Ovary (tissue), 10 donors: Measurements from ENCODE around the gene ZNF771. TPM values are rescaled to one million over a fixed set of nuclear protein-coding genes. Genes with fewer than 3 reads are reported as not detected.

Experiments
- DNase-seq, 5 donors: peaks; one replicate each; pipeline ENCODE4 v3.0.0-alpha.2; 2019 to 2020
- H3K27ac ChIP-seq, 2 donors: fragments of 200-600 bp; one replicate each; pipeline versions ENCODE4 v1.5.1 to v1.8.0; 2019 to 2022
- H3K27me3 ChIP-seq: fragments of 200-600 bp; one replicate; pipeline ENCODE4 v1.8.0; 2022
- H3K36me3 ChIP-seq: fragments of 200-600 bp; sonication (generic); one replicate; pipeline ENCODE4 v1.5.1; 2019
- H3K4me1 ChIP-seq: one replicate; pipeline ENCODE4 v1.8.1; 2013; ENCODE audit warnings: mild to moderate bottlenecking, moderate library complexity; ENCODE audit not compliant: insufficient read depth
- H3K4me3 ChIP-seq: fragments of 200-600 bp; sonication (generic); one replicate; pipeline ENCODE4 v1.5.1; 2017
- H3K9me3 ChIP-seq, 2 donors: fragments of 200-600 bp in 1 of 2; sonication (generic) in 1 of 2; one replicate each; pipeline versions ENCODE4 v1.5.1 to v1.8.1; 2013 to 2019; ENCODE audit warnings: mild to moderate bottlenecking in 1 of 2, moderate library complexity in 1 of 2
- EP300 ChIP-seq: sonication (generic); formaldehyde crosslinking; IDR thresholded peaks from one replicate; pipeline ENCODE4 v1.6.1; 2017; ENCODE audit warnings: antibody characterized with exemption
- POLR2A ChIP-seq: fragments of 450-650 bp; IDR thresholded peaks from one replicate; pipeline ENCODE4 v1.6.1; 2017; ENCODE audit warnings: antibody characterized with exemption, mild to moderate bottlenecking, moderate library complexity
- WGBS, 3 donors: extraction: QIAGEN DNeasy Blood & Tissue Kit in 1 of 3; methylation state at CpG; one replicate each; pipeline versions ENCODE4 v1.1.5 to v1.1.7; 2013 to 2017; 5-methylcytosine and 5-hydroxymethylcytosine counted together
- intact Hi-C, 4 donors: fragments of 100-400 bp; cut with DNase I; formaldehyde crosslinking; loops; one replicate each; pipeline versions ENCODE4 v1.11.0 to v1.15.1; 2022 to 2023
- long read RNA-seq, 3 donors: library from polyadenylated mRNA in 2 of 3; unstranded in 2 of 3; transcript quantifications; one replicate each; pipeline ENCODE4 v2.0.0 and lab custom pipeline, GENCODE V29; 2021 to 2026
- polyA plus RNA-seq, 2 donors: library from polyadenylated mRNA; stranded (reverse); fragments of 200-250 nt in 1 of 2; fragments of 350-450 nt in 1 of 2; fragmentation: Illumina TruSeq in 1 of 2; extraction: RNeasy Lipid Tissue Mini Kit (QIAGEN cat#74804) in 1 of 2; gene quantifications; one replicate each; pipeline ENCODE4 v1.2.3, GENCODE V29; 2013 to 2014
- total RNA-seq, 7 donors: library from RNA; depleted of rRNA in 2 of 7; stranded (reverse); fragments of >200 nt in 2 of 7; fragmentation: NEBNext Ultra II Directional in 3 of 7; extraction: Animal tissue kit (Norgen Biotek cat#: 25700) in 3 of 7; gene quantifications; one replicate each; pipeline versions ENCODE4 v1.1.0 to v1.2.4, GENCODE V29; 2016 to 2023
- TF ChIP-seq, protein P1 (sequence below), 3 donors: fragments of 450-650 bp in 2 of 3; fragments of 200-600 bp in 1 of 3; IDR thresholded peaks; one replicate each; pipeline versions ENCODE4 v1.5.1 to v1.8.0; 2016 to 2022; ENCODE audit warnings: antibody characterized with exemption in 3 of 3, mild to moderate bottlenecking in 1 of 3
- donor health status: DM: no; HTN: no; CAD: no; lungs with moderate emphysema.
- donor health status: DM: no; HTN: no; CAD: no.
- donor health status: Bipolar disorder and iron deficiency.
- donor health status: DM: yes; HTN: yes; CAD: no.
- donor health status: DM: no; HTN: no; CAD: no.
- donor health status: DM: yes; HTN: yes; CAD: no.

The ZNF771 gene
- 10 to 100 TPM; 12.4 to 33.3 (median 18.7) TPM for total RNA-seq
- polyA plus RNA-seq: 10 to 100 TPM in 1 of 2 donors, 1 to 10 TPM in 1; 4.1 to 12.8 TPM
- long read RNA-seq, donor 1, partial matches to known transcripts: 6 of 10 reads
- long read RNA-seq, donor 1, other reads (novel, unspliced or antisense): 0 of 10 reads
- long read RNA-seq, donor 2, transcript ZNF771-201 (3 exons, 2,371 nt): major isoform, 7 of 8 reads
- long read RNA-seq, donor 2, partial matches to known transcripts: 0 of 8 reads
- long read RNA-seq, donor 2, other reads (novel, unspliced or antisense): 0 of 8 reads
- long read RNA-seq, donor 3, transcript ZNF771-202 (3 exons, 1,454 nt): minor isoform, 6 of 58 reads
- long read RNA-seq, donor 3, transcript ZNF771-201 (3 exons, 2,371 nt): major isoform, 41 of 58 reads
- long read RNA-seq, donor 3, partial matches to known transcripts: 9 of 58 reads
- long read RNA-seq, donor 3, other reads (novel, unspliced or antisense): 2 of 58 reads

DNA sequence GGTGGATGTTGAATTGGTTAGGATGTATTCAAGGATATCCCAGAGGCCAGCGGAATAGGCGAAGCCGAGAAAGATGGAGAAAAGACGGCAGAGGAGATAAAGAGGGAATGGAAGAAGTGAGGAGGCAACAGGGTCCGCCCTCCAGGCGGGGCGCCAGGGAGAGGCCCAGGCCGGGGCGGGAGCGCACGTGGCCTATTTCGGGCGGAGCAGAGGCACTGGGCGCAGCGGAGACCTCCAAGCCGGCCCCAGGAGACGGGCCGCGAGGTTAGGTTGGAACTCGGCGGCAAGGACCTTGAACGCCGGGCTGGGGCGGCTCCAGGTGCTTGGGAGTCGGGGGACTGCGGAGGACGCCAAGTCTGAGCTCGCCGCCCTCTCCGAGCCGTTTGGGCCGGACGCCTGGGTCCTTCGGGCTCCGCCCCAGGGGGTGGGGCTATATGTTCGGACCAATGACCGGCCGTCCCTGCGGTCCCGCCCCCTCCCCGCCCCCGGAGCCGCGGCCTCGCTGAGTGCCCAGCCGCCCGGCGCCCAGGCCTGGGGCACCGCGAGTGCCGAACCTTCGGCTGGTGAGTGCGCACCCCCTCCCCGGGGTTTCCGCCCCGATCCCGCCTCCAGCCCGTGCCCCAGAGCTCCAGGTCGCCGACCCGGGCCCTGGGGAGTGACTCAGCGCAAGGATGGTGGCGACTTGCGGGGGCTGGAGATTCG is at the start of gene ZNF771:
TSS of gene ZNF771 (plus strand) at position 505 of the 702 bp plus-strand sequence. CDS start 448 bp downstream, outside the sequence.
- H3K36me3 ChIP-seq: no peaks in the 10 kb centered on the region
- DNase-seq: peak; percentile 93 to 98 (median 95)
- peak within 1 kb of the TSS; percentile 40 to 81 for H3K27ac ChIP-seq
- intact Hi-C loops: loop anchor here in 2 of 4 donors (5.0 to 10.0 kb wide), 3 partner anchors 40 to 342 kb away; partner anchors contain the start of gene ALDOA (in 1 of the 2)
- H3K4me1 ChIP-seq: peaks cover 9% of the 10 kb centered on the region
- peak within 1 kb of the TSS; percentile 61 for H3K4me3 ChIP-seq
- no peaks in the 10 kb centered on the region for H3K9me3 ChIP-seq
- no peaks in the 10 kb centered on the region for H3K27me3 ChIP-seq
- WGBS, 3 donors: 0% methylated on average over 32 to 65 of the region's 65 CpGs
- TF ChIP-seq EP300 (no peak), POLR2A (peak; percentile 80)
- TF ChIP-seq, protein P1, sequence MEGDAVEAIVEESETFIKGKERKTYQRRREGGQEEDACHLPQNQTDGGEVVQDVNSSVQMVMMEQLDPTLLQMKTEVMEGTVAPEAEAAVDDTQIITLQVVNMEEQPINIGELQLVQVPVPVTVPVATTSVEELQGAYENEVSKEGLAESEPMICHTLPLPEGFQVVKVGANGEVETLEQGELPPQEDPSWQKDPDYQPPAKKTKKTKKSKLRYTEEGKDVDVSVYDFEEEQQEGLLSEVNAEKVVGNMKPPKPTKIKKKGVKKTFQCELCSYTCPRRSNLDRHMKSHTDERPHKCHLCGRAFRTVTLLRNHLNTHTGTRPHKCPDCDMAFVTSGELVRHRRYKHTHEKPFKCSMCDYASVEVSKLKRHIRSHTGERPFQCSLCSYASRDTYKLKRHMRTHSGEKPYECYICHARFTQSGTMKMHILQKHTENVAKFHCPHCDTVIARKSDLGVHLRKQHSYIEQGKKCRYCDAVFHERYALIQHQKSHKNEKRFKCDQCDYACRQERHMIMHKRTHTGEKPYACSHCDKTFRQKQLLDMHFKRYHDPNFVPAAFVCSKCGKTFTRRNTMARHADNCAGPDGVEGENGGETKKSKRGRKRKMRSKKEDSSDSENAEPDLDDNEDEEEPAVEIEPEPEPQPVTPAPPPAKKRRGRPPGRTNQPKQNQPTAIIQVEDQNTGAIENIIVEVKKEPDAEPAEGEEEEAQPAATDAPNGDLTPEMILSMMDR (IDR thresholded peaks at IDR 0.05): peak in 2 of 3 donors; percentile 13 to 19

DNA sequence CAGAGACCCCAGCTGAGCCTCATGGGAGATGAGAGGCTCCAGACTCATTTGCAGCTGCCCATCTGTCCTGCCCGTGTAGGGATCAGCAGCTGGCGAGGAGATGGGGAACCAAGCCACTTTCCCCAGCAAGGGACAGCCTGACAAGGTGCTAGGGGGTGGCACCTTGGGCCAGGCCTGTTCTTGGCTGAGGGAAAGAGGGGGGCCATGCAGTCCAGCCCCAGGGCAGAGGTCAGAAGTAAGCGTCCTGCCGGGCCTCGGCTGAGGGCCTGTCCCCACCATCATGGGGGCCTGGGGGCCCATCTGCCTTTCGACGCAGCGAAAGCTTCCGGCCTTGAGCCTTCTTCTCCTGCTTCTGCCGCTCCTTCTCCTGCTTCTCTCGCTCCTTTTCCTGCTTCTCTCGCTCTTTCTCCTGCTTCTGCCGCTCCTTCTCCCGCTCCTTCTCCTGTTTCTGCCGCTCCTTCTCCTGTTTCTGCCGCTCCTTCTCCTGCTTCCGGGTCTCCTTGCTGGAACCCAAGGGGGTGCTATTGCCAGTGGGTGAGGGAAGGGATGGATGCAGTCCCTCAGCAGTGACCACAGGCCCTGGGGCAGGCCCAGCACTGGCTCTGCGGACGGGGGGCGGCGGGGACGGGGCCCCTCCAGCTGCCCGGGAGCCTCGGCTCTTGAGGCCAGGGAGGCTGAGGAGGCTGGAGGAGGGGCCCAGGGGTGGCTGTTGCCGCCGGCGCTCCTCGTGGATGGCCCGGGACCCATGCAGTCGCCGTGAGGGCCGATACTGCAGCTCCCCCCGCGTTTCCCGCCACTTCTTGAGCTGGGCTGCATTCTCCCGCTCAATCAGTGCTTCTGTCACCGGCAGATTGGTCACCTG is 49.5 kb upstream of the ZNF771 start:
- Histone ChIP-seq H3K4me1 (peaks cover 11% of the 10 kb centered on the region), H3K9me3 (no peaks in the 10 kb centered on the region), H3K27ac (no peak overlapping the region), H3K36me3 (no peaks in the 10 kb centered on the region), H3K4me3 (no peak overlapping the region), H3K27me3 (no peaks in the 10 kb centered on the region)
- intact Hi-C loops: no loop called here
- WGBS, 3 donors: 75 to 76% (median 76%) methylated on average over 37 of the region's 37 CpGs
- TF ChIP-seq EP300 (no peak), POLR2A (no peak)
- TF ChIP-seq, protein P1 (IDR thresholded peaks at IDR 0.05): no peak
- no peak for DNase-seq

DNA sequence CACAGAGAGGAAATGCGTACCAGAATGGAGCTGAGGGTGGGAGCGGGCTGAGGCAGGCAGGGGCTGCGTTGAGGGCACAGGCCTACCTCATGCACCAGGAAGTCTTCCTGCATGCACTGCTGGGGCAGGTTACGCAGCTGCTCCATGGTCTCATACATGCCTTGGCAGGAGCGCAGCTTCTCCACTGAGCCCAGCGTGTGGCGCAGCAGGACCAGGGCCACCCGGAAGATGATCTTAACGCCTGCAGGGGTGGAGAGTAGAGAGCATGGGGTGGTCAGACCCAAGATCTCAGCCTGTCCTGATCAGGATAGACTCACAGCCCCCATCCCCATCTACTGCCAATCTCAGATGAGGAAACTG is 48.8 kb upstream of the ZNF771 start:
- TF ChIP-seq, protein P1 (IDR thresholded peaks at IDR 0.05): no peak
- no peak for TF ChIP-seq EP300
- no peak for TF ChIP-seq POLR2A
- no peaks in the 10 kb centered on the region for H3K9me3 ChIP-seq
- H3K27ac ChIP-seq: no peak overlapping the region
- WGBS, 3 donors: 85 to 92% (median 88%) methylated on average over 9 of the region's 9 CpGs
- no peak overlapping the region for H3K4me3 ChIP-seq
- no peaks in the 10 kb centered on the region for H3K27me3 ChIP-seq
- H3K4me1 ChIP-seq: peaks cover 11% of the 10 kb centered on the region
- no peaks in the 10 kb centered on the region for H3K36me3 ChIP-seq
- intact Hi-C loops: no loop called here
- no peak for DNase-seq
